NCI-H1105 (cell line): ENCODE results near the gene HOTAIR.

ENCODE experiments used
- DNase-seq: peaks from one replicate; lab custom pipeline; 2025; lab: John Stamatoyannopoulos, UW

Gene HOTAIR

GRCh38 chr12:54011665-54012532, 37.1 kb upstream of the HOTAIR start:
- DNase-seq: no peak

GRCh38 chr12:54010972-54011664, 36.4 kb upstream of the HOTAIR start:
- DNase-seq: no peak

- no peak for DNase-seq
Measured at GRCh38 chr12:54010053-54010971, 35.6 kb upstream of the HOTAIR start.

GRCh38 chr12:54009171-54010052, 34.7 kb upstream of the HOTAIR start:
- DNase-seq: no peak

GRCh38 chr12:54008260-54008552, 33.5 kb upstream of the HOTAIR start:
- DNase-seq: no peak

GRCh38 chr12:54007538-54008259, 32.9 kb upstream of the HOTAIR start:
- no peak for DNase-seq

GRCh38 chr12:54006559-54007220, 31.9 kb upstream of the HOTAIR start:
- DNase-seq: no peak

- DNase-seq: no peak
Measured at GRCh38 chr12:54005853-54006558, 31.3 kb upstream of the HOTAIR start.

- DNase-seq: no peak
Measured at GRCh38 chr12:54005531-54005852, 30.7 kb upstream of the HOTAIR start.

- DNase-seq: no peak
Measured at GRCh38 chr12:54004841-54005530, 30.2 kb upstream of the HOTAIR start.

- DNase-seq: no peak
Measured at GRCh38 chr12:54004063-54004840, 29.5 kb upstream of the HOTAIR start.

- DNase-seq: no peak
Measured at GRCh38 chr12:54003625-54004024, 28.9 kb upstream of the HOTAIR start.

- DNase-seq: no peak
Measured at GRCh38 chr12:54002915-54003389, 28.2 kb upstream of the HOTAIR start.

GRCh38 chr12:54002278-54002914, 27.6 kb upstream of the HOTAIR start:
- DNase-seq: no peak

GRCh38 chr12:54001283-54002187, 26.8 kb upstream of the HOTAIR start:
- DNase-seq: no peak
